ENCODE data around the gene YPEL1. TPM values are rescaled to one million over a fixed set of nuclear protein-coding genes. Genes with fewer than 3 reads are reported as not detected.

Gene YPEL1
- total RNA-seq, 2 donors from 2014 or later = 1.6 to 4.4 TPM

DNA sequence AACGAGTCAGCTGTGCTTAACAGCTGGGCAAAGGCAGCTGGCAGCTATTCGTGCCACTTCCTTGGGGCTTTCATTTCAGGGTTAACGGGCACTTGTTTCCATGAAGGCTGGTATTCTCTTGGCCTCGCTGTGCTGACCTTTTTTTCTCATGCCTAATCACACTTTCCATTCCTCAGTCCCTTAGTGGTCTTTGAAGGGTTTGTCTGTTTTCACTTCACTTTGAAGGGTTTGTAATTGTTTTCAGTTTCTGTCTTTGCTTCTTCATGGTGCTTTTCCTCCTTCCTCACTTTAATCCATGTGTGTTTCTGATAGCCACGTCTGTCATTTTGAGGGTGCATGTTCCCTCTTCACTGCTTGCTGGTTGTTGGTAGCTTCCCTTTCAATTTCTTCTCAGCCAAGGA lies 45.2 kb downstream of the YPEL1 start:
- Histone ChIP-seq H3K27me3 (no peaks in the 10 kb centered on the region), H3K27ac (peak overlapping the region in 1 of 4 donors; percentile 22), H3K36me3 (replicated peaks in 1 of 2; ENCODE audit: insufficient read depth in 1 of 2, low read depth in 2 of 2) (peaks cover 3 to 18% of the 10 kb centered on the region in 2 donors), H3K4me1 (peaks cover 45% of the 10 kb centered on the region), H3K4me3 (no peak overlapping the region), H3K9me3 (no peaks in the 10 kb centered on the region)
- ATAC-seq (no peak), DNase-seq (peak in 1 of 4 donors; percentile 35)
- intact Hi-C loops (cut with DNase I) = no loop called here
- WGBS, 2 donors = 39 to 56% methylated on average over 5 of the region's 5 CpGs
- TF ChIP-seq, protein P1, sequence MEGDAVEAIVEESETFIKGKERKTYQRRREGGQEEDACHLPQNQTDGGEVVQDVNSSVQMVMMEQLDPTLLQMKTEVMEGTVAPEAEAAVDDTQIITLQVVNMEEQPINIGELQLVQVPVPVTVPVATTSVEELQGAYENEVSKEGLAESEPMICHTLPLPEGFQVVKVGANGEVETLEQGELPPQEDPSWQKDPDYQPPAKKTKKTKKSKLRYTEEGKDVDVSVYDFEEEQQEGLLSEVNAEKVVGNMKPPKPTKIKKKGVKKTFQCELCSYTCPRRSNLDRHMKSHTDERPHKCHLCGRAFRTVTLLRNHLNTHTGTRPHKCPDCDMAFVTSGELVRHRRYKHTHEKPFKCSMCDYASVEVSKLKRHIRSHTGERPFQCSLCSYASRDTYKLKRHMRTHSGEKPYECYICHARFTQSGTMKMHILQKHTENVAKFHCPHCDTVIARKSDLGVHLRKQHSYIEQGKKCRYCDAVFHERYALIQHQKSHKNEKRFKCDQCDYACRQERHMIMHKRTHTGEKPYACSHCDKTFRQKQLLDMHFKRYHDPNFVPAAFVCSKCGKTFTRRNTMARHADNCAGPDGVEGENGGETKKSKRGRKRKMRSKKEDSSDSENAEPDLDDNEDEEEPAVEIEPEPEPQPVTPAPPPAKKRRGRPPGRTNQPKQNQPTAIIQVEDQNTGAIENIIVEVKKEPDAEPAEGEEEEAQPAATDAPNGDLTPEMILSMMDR (IDR thresholded peaks at IDR 0.05) = no peak
- no peak for TF ChIP-seq POLR2A (IDR thresholded peaks at IDR 0.05)

DNA sequence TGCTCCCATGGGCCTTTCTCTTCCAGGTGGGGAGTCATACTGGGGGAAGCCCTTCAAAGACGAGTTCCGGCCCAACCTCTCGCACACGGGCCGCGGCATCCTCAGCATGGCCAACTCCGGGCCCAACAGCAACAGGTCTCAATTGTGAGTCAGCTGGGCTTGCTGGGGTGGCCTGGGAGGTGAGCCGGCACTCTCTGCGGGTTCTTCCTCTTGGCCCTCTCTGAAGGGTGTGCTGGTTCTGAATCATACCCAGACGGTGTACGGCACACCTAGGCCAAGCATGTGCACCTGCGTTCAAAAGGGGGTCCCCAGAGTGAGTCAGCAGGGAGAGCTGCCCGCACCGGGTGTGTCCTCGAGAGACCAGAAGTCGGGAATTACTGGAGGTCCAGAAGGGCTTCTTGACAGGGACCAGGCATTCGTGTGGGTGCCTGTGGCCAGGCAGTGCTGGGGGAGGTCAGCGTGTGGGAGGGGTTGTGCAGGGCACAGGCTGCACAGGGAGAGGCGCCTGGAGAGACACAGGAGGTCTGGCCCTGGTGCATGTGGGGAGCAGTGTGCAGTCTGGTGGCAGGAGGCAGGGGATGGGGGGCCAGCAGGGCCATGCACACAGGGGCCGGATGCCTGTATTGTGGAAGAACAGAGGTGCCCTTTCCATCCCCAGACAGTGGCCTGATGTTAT lies 46.8 kb downstream of the YPEL1 start:
- H3K36me3 ChIP-seq (replicated peaks in 1 of 2; ENCODE audit: insufficient read depth in 1 of 2, low read depth in 2 of 2) = peaks cover 3 to 10% of the 10 kb centered on the region in 2 donors
- TF ChIP-seq POLR2A (IDR thresholded peaks at IDR 0.05) = no peak
- TF ChIP-seq, protein P1 (IDR thresholded peaks at IDR 0.05) = no peak
- peaks cover 58% of the 10 kb centered on the region for H3K4me1 ChIP-seq
- no peak for DNase-seq
- intact Hi-C loops (cut with DNase I) = no loop called here
- 92 to 93% methylated on average over 7 to 20 of the region's 20 CpGs for WGBS, 2 donors
- H3K27ac ChIP-seq = peak overlapping the region in 2 of 4 donors; percentile 84 to 87
- no peaks in the 10 kb centered on the region for H3K27me3 ChIP-seq
- H3K4me3 ChIP-seq = no peak overlapping the region
- ATAC-seq = no peak
- no peaks in the 10 kb centered on the region for H3K9me3 ChIP-seq

DNA sequence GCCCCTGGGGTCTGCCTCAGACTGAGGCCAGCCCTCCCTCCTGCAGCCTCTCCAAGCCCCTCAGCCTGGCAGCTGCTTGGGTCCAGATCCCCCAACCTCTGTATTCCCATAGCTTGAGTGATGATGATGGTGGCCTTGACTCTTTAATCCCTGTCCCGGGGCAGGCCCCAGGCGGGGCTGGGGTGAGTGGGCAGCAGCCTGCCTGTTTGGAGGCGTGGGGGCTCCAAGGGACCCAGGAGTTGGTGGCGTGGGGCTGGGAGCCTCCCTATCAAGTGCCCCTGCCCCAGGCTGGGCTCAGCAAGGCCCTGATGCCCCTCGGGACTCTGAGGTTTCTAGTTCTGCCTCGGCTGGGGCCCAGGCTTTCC lies 47.3 kb downstream of the YPEL1 start:
- Histone ChIP-seq H3K27ac (peak overlapping the region in 2 of 4 donors; percentile 84 to 87), H3K9me3 (no peaks in the 10 kb centered on the region), H3K4me1 (peaks cover 63% of the 10 kb centered on the region), H3K27me3 (no peaks in the 10 kb centered on the region), H3K4me3 (no peak overlapping the region), H3K36me3 (replicated peaks in 1 of 2; ENCODE audit: insufficient read depth in 1 of 2, low read depth in 2 of 2) (peaks cover under 1 to 7% of the 10 kb centered on the region in 2 donors)
- whole genome bisulfite sequencing, 2 donors = 81% methylated on average over 6 of the region's 6 CpGs; no CpG with 5 or more reads in 1 of the 2 donors
- no peak for TF ChIP-seq POLR2A (IDR thresholded peaks at IDR 0.05)
- TF ChIP-seq, protein P1 (IDR thresholded peaks at IDR 0.05) = no peak
- DNase-seq (no peak), ATAC-seq (no peak)
- intact Hi-C loops (cut with DNase I) = no loop called here

DNA sequence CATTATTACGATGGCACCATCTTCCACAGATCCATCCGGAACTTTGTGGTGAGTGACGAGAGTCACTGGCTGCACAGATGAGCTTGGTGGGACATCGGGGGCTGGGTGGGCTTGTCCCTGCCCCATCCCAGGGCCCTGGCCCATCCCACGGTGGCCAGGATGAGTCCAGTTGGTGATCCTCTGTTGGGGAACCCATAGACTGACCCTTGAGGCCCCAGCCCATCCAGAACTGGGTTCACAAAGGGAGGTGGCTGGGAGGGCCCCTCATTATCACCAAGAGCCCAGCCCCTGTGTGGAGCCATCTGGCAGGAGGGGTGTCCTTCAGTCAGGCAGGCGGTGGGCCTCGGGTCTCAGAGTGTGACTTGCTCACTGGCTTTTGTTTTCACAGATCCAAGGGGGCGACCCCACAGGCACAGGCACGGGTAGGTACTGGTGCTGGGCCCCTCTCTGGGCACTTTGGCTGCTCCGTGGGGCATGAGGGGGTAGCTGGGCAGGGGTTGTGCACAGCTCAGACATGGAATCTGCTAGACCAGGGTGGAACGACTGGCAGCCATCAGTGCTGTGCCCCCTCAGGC lies 47.8 kb downstream of the YPEL1 start:
- Histone ChIP-seq H3K27me3 (no peaks in the 10 kb centered on the region), H3K27ac (peak overlapping the region in 3 of 4 donors; percentile 84 to 89 (median 87)), H3K4me1 (peaks cover 69% of the 10 kb centered on the region), H3K9me3 (no peaks in the 10 kb centered on the region), H3K4me3 (no peak overlapping the region), H3K36me3 (replicated peaks in 1 of 2; ENCODE audit: insufficient read depth in 1 of 2, low read depth in 2 of 2) (peaks cover 0 to 6% of the 10 kb centered on the region in 2 donors)
- DNase-seq (no peak), ATAC-seq (no peak)
- intact Hi-C loops (cut with DNase I) = no loop called here
- 76 to 83% methylated on average over 4 to 11 of the region's 11 CpGs for WGBS, 2 donors
- no peak for TF ChIP-seq POLR2A (IDR thresholded peaks at IDR 0.05)
- TF ChIP-seq, protein P1 (IDR thresholded peaks at IDR 0.05) = no peak

Data from body of pancreas (tissue), 4 donors.